ENCODE measurements around the gene STK32B.

The STK32B gene

GRCh38 chr4:5451243-5451642 is 400.0 kb downstream of the STK32B start:
- no peak for DNase-seq

DNA sequence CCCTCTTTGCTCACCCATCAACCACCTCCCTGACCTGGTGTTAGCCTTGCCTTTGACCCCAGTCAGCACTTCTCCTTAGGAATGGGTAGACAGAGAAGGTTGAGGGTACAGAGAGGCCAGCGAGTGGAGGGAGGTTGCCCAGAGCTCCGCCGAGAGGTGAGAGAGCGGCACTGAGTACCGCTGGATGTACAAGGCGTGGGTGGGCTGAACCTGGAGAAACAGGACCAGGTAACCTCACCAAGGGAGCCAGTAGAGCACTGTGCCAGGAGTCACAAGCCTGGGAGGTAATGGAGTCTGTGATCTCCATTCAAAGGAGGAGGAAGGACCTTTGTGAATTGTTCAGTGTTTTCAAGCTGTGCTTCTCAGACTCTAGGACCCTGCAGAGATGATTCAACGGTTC is 400.9 kb downstream of the STK32B start:
- no peak for DNase-seq

DNA sequence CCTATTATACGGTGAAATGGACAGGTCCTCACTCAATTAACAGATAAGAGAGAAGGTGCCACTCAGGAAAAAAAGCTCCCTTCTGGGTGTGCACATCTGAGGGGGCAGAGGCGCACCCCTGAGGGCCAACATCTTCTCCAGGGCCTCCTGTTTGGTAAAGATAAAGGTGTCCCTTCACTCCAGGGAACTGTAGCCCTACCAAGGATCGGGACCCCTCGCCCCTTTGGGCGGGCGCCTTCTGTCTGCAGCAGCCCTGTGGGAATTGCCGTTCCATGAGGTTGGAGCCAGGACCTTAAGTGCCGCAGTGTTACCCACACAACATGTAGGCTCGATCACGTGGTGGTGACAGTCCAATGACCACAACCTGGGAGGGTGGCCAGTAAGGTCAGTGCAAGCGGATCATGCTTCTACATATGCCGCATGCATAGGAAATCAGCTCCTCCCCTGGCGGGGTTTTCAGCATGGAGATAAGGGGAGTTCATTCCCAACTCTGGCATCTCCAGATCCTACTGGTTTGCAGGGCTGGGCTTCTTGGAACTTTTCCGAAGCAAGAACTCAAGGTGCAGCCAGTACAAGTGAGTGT is 403.8 kb downstream of the STK32B start:
- DNase-seq: no peak

DNA sequence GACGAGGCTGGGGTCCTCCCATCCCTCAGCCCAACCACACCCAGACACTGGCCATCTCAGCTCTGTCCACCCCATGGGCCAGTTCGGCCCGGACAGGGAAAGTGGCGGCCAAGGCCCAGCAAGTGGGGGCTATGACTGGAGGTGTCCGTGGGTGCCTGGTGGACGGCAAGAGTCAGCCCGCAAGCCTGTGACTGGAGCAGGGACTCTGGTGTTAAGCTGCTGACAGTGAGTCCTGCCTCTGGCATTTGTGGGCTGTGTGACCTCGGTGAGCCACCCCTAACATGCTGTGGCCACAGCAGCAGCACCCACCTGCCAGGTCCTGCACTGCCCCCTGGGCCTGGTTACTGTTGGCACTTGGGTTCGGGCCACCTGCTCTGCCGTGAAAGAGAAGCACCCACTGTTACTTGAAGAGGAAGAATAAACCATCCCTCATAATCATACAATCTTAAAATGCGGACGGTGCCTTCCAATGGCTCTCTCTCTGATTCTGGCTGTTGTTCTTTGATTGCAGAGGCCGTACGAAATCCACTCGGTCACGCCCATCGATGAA is 405.1 kb downstream of the STK32B start:
- no peak for DNase-seq

GRCh38 chr4:5458676-5459075 is 407.4 kb downstream of the STK32B start:
- DNase-seq: no peak

DNA sequence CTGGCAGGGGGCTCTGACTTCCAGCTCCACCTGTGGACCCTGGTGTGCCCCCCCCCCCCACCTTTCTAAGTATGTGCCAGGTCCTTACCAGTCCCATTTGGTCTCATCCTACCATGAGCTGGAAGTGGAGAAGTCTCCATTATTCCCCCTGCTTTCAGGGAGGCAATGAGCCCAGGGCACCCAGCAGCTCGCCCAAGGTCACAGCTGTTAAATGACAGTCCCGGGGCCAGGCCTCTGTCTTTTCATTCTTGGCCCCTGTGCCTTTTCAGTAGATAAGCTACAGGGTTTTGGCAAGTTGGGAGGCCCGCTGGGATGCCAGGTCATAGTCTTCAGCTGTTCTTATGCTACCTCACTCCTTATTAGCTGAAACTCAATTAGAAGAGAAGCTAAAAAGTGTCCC is 408.0 kb downstream of the STK32B start:
- no peak for DNase-seq

DNA sequence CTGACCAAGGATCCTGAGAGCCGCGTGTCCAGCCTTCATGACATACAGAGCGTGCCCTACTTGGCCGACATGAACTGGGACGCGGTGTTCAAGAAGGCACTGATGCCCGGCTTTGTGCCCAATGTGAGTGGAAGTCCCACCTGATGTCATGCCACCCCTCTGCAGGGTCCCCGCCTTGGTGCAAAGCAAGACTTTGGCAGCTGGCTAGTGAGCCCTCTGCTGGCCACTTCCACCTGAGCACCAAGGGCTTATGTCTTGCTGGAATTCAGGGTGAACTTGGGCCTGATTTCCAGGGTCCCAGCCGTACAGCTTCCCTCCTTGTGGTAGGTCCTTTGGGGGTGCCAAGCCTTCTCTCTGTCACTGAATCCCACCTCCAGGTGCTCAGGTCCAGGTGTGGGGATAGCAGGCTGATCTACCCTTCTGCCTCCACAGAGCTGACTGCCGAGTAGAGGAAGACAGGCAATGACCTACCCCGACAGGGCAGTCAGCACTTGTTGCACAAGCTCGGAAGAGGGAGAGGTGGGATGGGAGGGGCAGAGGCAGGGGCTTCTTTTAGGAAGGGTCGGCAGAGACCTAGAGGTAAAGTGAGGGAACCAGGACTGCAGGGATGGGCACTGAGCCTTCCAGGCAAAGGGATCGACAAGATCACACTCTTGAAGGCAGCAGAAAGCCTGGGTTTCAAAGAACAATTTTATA is 409.0 kb downstream of the STK32B start:
- no peak for DNase-seq

- DNase-seq: no peak
These were observed 410.2 kb downstream of the STK32B start for GRCh38 chr4:5461477-5461876.

DNA sequence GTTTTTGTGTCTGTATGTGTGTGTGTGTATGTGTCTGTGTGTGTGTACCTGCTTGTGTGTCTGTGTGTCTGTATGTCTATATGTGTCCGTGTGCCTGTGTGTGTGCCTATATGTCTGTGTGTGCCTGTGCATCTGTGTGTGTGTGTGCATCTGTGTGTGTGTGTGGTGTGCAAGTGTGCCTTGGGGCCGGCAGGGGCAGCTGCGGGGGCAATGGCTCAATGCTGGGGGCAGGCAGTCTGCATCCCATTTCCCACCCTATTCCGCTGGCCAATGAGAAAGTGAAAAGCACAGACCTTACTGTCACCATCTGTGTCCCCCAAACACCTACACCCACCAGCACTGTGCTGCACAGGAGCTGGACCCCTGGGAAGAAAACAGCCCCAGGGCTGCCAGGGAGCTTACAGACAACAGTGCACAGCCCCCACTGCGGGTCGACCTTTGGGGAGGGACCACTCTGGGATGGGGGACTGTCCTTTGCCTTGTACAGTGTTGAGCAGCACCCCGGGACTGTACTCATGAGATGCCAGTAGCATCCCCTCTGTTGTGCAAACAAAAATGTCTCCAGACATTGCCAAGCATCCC is 411.1 kb downstream of the STK32B start:
- no peak for DNase-seq

DNA sequence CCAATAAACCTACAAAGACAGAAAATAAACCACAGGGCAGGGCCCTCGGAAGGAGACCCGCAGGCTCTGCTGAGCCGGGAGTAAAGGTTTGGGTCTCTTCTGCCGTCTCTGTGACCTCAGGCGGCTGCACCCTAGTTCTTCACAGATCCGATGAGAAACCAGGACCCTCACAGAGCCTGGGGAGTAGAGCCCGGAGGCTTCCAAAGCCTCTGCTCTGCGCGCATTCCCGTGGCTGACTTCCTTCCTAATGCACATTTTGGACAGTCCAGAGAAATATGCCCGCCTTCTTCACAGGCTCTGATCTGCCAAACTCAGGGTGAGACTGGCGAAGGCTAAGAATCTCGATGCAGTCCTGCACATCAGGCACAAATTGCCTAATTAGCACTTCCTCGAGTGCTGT is 411.6 kb downstream of the STK32B start:
- no peak for DNase-seq

DNA sequence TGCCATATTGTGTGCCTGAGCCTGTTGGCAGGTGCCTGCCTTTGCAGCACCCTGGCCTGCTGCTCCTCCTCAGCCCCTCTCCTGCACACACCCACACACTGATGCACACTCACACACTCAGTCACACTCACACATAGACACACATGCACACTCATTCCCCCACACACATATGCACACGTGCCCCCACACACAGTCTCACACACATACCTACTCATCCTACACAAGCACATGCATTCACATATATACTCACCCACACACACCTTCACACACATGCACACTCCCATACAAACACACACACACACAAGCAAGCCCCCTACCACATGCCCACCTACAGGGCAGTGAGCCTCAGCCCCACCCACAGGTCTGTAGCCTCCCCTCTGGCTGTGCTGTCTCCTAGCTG is 412.1 kb downstream of the STK32B start:
- DNase-seq: no peak

- no peak for DNase-seq
These were observed 412.8 kb downstream of the STK32B start for GRCh38 chr4:5463936-5464650.

DNA sequence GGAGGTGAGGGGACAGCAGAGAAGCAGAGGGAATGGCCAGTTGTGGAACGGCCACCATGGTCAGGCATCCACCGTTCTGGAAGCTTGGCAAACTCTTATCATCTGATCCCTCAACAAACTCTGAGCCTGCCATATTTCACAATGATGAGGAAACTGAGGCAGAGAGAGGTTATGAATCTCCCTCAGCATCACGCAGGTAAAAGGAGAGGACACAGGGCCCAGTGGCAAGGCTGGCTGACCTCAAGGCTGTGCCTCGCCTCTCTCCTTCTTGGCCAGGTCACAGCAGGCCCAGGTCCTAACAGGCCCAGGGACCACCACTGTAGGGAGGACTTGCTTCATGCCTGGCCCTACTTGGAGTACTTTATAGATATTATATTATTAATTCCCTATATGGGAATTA is 414.2 kb downstream of the STK32B start:
- no peak for DNase-seq

GRCh38 chr4:5465956-5466355 is 414.7 kb downstream of the STK32B start:
- no peak for DNase-seq

- no peak for DNase-seq
These were observed 415.8 kb downstream of the STK32B start for GRCh38 chr4:5467111-5467510.

- no peak for DNase-seq
These were observed 418.0 kb downstream of the STK32B start for GRCh38 chr4:5469151-5469775.

GRCh38 chr4:5469861-5470260 is 418.6 kb downstream of the STK32B start:
- peak in 1 of 14 donors; percentile 21 for DNase-seq

GRCh38 chr4:5470318-5471198 is 419.3 kb downstream of the STK32B start:
- peak in 1 of 14 donors; percentile 21 for DNase-seq

DNA sequence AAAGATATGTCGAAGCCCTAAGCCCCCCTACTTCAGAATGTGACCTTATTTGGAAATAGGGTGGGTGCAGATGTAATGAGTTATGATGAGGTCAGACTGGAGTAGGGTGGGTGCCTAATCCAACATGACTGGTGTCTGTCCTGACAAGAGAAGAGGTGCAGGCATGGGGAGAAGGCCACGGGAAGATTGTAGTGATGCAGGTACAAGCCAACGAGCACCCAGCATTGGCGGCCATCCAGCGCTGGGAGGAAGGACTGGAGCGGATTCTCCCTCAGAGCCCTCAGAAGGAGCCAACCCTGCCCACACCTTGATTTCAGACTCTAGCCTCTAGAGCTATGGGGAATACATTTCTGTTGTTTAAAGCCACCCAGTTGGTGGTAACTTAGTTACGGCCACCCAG is 419.9 kb downstream of the STK32B start:
- no peak for DNase-seq

GRCh38 chr4:5471691-5472090 is 420.4 kb downstream of the STK32B start:
- no peak for DNase-seq

DNA sequence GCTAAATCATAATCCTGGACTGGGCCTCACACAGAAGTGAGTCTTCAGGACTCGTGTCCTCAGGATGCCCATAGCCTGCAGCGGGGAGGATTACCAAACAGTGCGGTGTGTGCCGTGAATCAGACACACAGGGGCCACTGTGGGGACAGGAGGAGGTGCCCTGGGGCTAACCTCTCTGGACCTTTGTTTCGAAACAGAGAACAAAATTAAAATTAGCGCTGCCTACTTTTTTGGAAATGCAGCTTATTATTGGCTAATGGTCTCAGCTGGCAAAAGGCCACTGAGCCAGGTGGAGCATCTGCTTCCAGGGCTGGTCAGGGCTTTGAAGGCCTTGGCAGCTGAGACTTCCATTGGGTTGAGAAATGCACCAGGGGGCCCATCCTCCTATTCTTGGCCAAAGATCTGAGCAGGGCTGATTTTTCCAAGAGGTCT is 420.9 kb downstream of the STK32B start:
- peak in 1 of 14 donors; percentile 64 for DNase-seq

DNA sequence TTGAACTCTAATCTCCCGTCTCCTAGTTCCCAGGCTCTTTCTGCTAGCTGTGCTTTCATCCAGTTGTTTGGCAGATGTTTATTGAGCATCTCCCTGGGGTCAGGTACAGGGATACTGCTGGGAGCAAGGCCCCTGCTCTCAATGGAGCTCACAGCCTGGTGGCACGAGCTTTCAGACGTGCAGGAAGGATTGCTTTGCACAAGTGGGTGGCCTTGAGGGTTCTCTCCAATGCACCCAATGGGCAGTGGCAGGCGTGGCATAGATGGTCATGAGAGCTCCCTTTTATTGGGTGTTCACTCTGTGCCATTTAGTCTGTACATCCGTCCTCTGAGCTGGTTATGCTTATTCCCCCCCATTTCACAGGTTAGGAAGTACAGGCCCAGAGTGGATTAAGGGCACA is 421.8 kb downstream of the STK32B start:
- DNase-seq: no peak
